AG04450 (cell line): ENCODE results near the gene IFT88. TPM values are rescaled to one million over a fixed set of nuclear protein-coding genes. Genes with fewer than 3 reads are reported as not detected.

Source experiments
- CTCF ChIA-PET: fragments of 300-600, 350-600 bp; formaldehyde crosslinking; extraction: SDS; loops from one replicate; lab custom pipeline; 2022; ENCODE audit warnings: antibody characterized with exemption, inconsistent platforms; lab: Charles Lee
- POLR2A ChIA-PET: fragments of 350-600 bp; formaldehyde crosslinking; extraction: SDS; loops from one replicate; lab custom pipeline; 2021; ENCODE audit warnings: antibody characterized with exemption, inconsistent platforms; lab: Yijun Ruan, JAX
- DNase-seq: peaks from one replicate; pipeline ENCODE4 v3.0.0-alpha.2; 2011; ENCODE audit warnings: low read depth, low spot score
- H3K27ac ChIP-seq: one replicate; pipeline ENCODE4 v1.5.1; 2012; ENCODE audit warnings: low read depth, low read length, control low read depth
- H3K27me3 ChIP-seq: one replicate; pipeline ENCODE4 v1.6.0; 2012; ENCODE audit warnings: low read length; ENCODE audit not compliant: control insufficient read depth, insufficient read depth
- H3K4me3 ChIP-seq: 2 replicates; pipeline ENCODE4 v1.5.1; 2011; ENCODE audit warnings: mild to moderate bottlenecking, low read depth, low read length, control low read depth
- H3K9me3 ChIP-seq: 2 replicates; pipeline ENCODE4 v1.5.1; 2012; ENCODE audit warnings: low read length; ENCODE audit not compliant: control insufficient read depth, insufficient read depth
- polyA plus RNA-seq: library from polyadenylated mRNA; depleted of rRNA; stranded (reverse); fragments of >200 nt; gene quantifications from 2 replicates; pipeline ENCODE4 v1.2.3, GENCODE V29; 2011
- TF ChIP-seq, protein P1 (sequence below): IDR thresholded peaks from 2 replicates; pipeline ENCODE4 v1.5.1; 2011; ENCODE audit warnings: low read depth, low read length, control low read depth, inconsistent platforms

IFT88 gene
- polyA plus RNA-seq, 1 experiment = 15.8 TPM

DNA sequence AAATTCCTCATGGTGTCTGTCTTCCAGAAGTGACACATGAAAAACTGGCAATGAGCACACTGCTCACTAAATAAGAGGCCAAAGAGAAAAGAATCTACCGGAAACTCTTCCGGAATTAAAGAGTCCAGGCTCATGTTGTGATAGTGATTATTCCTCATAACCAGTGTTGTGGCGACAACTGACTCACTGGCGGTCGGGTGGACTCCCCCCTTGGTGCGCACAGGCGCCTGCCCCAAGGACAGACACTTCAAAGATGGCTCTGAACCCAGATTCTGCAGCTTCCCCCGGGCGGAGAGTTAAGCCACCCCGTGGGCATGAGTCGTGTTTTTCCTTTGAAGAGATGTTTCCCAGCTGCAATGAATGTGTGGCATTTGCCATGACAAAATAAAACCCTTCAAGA, 146.8 kb downstream of the IFT88 start:
- TF ChIP-seq, protein P1, sequence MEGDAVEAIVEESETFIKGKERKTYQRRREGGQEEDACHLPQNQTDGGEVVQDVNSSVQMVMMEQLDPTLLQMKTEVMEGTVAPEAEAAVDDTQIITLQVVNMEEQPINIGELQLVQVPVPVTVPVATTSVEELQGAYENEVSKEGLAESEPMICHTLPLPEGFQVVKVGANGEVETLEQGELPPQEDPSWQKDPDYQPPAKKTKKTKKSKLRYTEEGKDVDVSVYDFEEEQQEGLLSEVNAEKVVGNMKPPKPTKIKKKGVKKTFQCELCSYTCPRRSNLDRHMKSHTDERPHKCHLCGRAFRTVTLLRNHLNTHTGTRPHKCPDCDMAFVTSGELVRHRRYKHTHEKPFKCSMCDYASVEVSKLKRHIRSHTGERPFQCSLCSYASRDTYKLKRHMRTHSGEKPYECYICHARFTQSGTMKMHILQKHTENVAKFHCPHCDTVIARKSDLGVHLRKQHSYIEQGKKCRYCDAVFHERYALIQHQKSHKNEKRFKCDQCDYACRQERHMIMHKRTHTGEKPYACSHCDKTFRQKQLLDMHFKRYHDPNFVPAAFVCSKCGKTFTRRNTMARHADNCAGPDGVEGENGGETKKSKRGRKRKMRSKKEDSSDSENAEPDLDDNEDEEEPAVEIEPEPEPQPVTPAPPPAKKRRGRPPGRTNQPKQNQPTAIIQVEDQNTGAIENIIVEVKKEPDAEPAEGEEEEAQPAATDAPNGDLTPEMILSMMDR = no peak
- Histone ChIP-seq H3K4me3 (no peak overlapping the region), H3K9me3 (no peaks in the 10 kb centered on the region), H3K27ac (peak overlapping the region; percentile 12), H3K27me3 (peaks cover 2% of the 10 kb centered on the region)
- POLR2A ChIA-PET = no interaction called here
- no peak for DNase-seq
- CTCF ChIA-PET = interaction anchor here (0.6 to 8.1 kb wide), 10 partner anchors 10 to 582 kb away, joined by 3 to 94 read pairs (median 4); partner anchors contain the start of gene IL17D

DNA sequence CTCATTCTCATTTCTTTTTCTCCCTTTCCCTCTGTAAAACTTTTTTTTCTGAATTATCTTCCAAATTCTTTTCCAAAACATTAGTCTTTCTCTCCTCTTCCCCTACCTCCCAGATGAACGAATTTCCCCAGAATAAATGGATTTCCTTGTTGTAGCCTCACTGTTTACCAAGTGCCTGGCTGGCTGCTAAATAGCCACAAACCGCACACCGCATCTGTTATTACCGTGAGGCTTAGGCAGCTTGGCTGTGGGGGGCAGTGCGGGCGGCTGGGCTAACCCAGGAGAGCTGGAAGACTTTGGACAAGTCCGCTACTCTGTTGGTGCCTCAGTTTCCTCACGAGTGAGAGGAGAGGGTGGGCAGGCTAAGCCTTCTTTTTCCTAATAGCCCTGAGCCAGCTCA, 147.2 kb downstream of the IFT88 start:
- H3K27me3 ChIP-seq = peaks cover 2% of the 10 kb centered on the region
- DNase-seq = no peak
- H3K9me3 ChIP-seq = no peaks in the 10 kb centered on the region
- no peak overlapping the region for H3K4me3 ChIP-seq
- ChIA-PET POLR2A (no interaction called here), CTCF (interaction anchor here (0.5 to 8.1 kb wide), 8 partner anchors 10 to 582 kb away, joined by 3 to 94 read pairs (median 4); partner anchors contain the start of gene IL17D)
- peak overlapping the region; percentile 52 for H3K27ac ChIP-seq
- TF ChIP-seq, protein P1 = no peak

DNA sequence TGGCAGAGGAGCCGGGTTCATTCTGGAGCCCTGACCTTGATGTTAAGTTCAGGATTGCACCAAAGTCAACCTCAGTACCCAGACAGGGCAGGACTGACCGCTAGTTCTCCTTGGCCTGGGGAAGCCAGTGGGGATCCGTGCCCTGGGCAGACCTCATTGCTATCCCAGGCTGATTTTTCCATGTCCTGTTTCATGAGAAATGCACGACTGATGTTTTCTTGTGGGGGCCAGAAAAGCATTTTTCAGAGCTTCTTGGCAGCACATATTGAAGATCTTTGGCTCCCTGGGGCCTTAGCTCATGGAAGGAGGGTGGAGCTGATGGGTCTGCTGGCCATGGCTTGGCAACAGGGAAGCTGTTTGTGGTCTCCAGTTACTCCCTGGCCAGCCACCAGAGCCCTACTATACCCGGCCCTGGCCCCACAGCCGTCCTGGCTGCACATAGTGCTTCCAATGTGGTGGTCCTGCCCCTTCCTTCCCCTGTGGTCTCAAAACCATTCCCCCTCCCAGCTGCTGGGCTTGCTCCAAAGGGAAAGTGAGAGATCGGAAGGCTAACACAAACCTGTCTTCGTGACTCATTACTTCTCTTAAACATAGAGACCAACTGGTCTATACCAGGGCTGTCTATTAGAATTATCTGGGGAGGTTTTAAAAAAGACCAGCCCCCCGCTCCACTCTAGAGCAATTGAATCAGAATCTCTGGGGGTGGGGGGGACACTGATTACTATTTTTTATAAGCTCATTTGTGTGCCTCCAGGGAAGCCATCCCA, 147.8 kb downstream of the IFT88 start:
- H3K27ac ChIP-seq = peak overlapping the region; percentile 52
- ChIA-PET POLR2A (no interaction called here), CTCF (interaction anchor here (0.5 to 8.1 kb wide), 10 partner anchors 11 to 581 kb away, joined by 3 to 94 read pairs (median 4); partner anchors contain the start of gene IL17D)
- peak overlapping the region; percentile 21; the same call in 1 of the 2 replicates for H3K4me3 ChIP-seq
- peaks cover 4% of the 10 kb centered on the region for H3K27me3 ChIP-seq
- TF ChIP-seq, protein P1 = no peak
- no peaks in the 10 kb centered on the region for H3K9me3 ChIP-seq
- DNase-seq = peak; percentile 24

DNA sequence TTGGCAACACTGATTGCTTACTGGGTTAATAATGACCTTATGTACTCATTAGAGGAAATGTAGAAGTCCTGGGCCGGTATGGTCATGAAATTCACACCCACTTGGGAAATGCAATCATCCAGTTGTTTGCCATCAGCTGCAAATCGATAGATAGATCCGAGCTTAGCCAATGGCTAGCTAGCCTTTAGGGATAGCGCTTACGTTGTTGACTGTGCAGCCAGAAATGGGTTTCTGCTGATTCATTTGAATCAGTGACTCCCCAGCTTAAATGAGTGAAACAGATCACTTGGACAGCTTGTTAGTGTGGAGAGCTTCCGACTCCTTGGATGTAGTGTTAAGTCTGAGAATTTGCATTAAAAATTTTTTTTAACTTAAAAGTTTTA, 148.4 kb downstream of the IFT88 start:
- DNase-seq = no peak
- TF ChIP-seq, protein P1 = no peak
- Histone ChIP-seq H3K27me3 (peaks cover 8% of the 10 kb centered on the region), H3K9me3 (no peaks in the 10 kb centered on the region), H3K27ac (no peak overlapping the region), H3K4me3 (no peak overlapping the region)
- ChIA-PET POLR2A (no interaction called here), CTCF (interaction anchor here (0.6 to 8.1 kb wide), 5 partner anchors 100 to 533 kb away, joined by 3 to 94 read pairs (median 5); no protein-coding TSS in a partner anchor)

DNA sequence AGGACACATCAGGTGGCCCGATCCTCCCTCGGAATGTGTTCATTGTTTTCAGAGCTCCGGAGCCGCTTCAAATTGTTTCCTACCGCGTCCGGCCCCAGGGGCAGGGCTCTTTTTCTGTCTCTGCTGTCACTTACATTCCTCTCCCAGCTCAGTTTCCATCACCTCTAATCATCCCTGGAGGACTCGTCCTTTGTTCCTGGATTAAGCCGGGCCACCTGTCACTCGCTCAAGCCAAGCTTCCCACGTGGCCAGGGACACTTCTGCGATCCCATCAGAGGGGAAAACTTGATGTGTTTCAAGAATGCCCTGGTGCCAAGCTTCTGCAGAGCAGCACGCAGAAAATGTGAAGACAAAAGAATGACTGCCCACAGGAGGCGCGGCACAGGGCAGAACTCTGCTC, 150.0 kb downstream of the IFT88 start:
- Histone ChIP-seq H3K27me3 (peaks cover 8% of the 10 kb centered on the region), H3K4me3 (no peak overlapping the region), H3K9me3 (no peaks in the 10 kb centered on the region; the same call in 1 of the 2 replicates), H3K27ac (no peak overlapping the region)
- TF ChIP-seq, protein P1 = no peak
- ChIA-PET POLR2A (interaction anchor here (0.6 kb wide), 1 partner anchor 176 kb away, joined by 3 read pairs; no protein-coding TSS in a partner anchor), CTCF (no interaction called here)
- no peak for DNase-seq
